OCI-LY7 (cell line): ENCODE measurements around the gene TMEM273. TPM values are rescaled to one million over a fixed set of nuclear protein-coding genes. Genes with fewer than 3 reads are reported as not detected.

Experiments
- BruUV-seq: library from RNA; stranded (reverse); fragments of 400-500 nt; replicated peaks from 2 replicates; lab custom pipeline; 2021; lab: Mats Ljungman, UMichigan
- CTCF ChIA-PET: fragments of 300-600 bp; sonication (Branson Sonifier 250); formaldehyde crosslinking; loops from one replicate; lab custom pipeline; 2022; ENCODE audit warnings: antibody characterized with exemption; ENCODE audit not compliant: unreplicated experiment; lab: Charles Lee
- POLR2A ChIA-PET: fragments of 300-600 bp; sonication (Branson Sonifier 250); formaldehyde crosslinking; loops from one replicate; lab custom pipeline; 2022; ENCODE audit warnings: antibody characterized with exemption; lab: Charles Lee
- DNase-seq: peaks from one replicate; pipeline ENCODE4 v3.0.0-alpha.2; 2015; ENCODE audit warnings: low spot score
- H2AFZ ChIP-seq: fragments of 200-600 bp; sonication (generic), shearing (Covaris generic); 2 replicates; pipeline ENCODE4 v1.6.1; 2014; ENCODE audit warnings: mild to moderate bottlenecking, antibody characterized with exemption, low read length, moderate library complexity
- H3K27ac ChIP-seq: fragments of 200-600 bp; sonication (generic); 2 replicates; pipeline ENCODE4 v1.5.1; 2014; ENCODE audit warnings: mixed run types, low read depth, mild to moderate bottlenecking, moderate library complexity, low read length, inconsistent platforms; ENCODE audit not compliant: poor library complexity, severe bottlenecking
- H3K36me3 ChIP-seq: fragments of 200-600 bp; sonication (generic); 2 replicates; pipeline ENCODE4 v1.6.1; 2014; ENCODE audit warnings: mild to moderate bottlenecking, antibody characterized with exemption, low read length, moderate library complexity, mixed read lengths; ENCODE audit not compliant: insufficient read depth
- H3K4me1 ChIP-seq: fragments of 200-600 bp; sonication (generic); 2 replicates; pipeline ENCODE4 v1.5.1; 2014; ENCODE audit warnings: mild to moderate bottlenecking, low read length; ENCODE audit not compliant: insufficient read depth, poor library complexity, severe bottlenecking
- H3K4me2 ChIP-seq: fragments of 200-600 bp; sonication (generic); 2 replicates; pipeline ENCODE4 v1.6.1; 2014; ENCODE audit warnings: mild to moderate bottlenecking, low read length
- H3K4me3 ChIP-seq: fragments of 200-600 bp; sonication (generic); 2 replicates; pipeline ENCODE4 v1.5.1; 2014; ENCODE audit warnings: mild to moderate bottlenecking, low read depth, low read length; ENCODE audit not compliant: poor library complexity, severe bottlenecking
- H3K79me2 ChIP-seq: fragments of 200-600 bp; sonication (generic); 2 replicates; pipeline ENCODE4 v1.6.1; 2016; ENCODE audit warnings: low read depth, mild to moderate bottlenecking, low read length, moderate library complexity, mixed read lengths; ENCODE audit not compliant: insufficient read depth
- H3K9me2 ChIP-seq: fragments of 200-600 bp; sonication (generic); 2 replicates; pipeline ENCODE4 v1.6.1; 2016; ENCODE audit warnings: mild to moderate bottlenecking, low read length, mixed read lengths; ENCODE audit not compliant: insufficient read depth
- H3K9me3 ChIP-seq: fragments of 200-600 bp; sonication (generic); 2 replicates; pipeline ENCODE4 v1.6.1; 2014; ENCODE audit warnings: mild to moderate bottlenecking, mixed run types, low read length, mixed read lengths
- H4K20me1 ChIP-seq: fragments of 200-600 bp; sonication (generic); 2 replicates; pipeline ENCODE4 v1.6.1; 2014; ENCODE audit warnings: mild to moderate bottlenecking, antibody characterized with exemption, low read length, moderate library complexity, mixed read lengths; ENCODE audit not compliant: insufficient read depth
- CTCF ChIP-seq: fragments of 200-600 bp; sonication (generic); conservative IDR thresholded peaks from 2 replicates; pipeline ENCODE4 v1.5.1; 2014; ENCODE audit warnings: mild to moderate bottlenecking, antibody characterized with exemption, low read length, moderate library complexity, mixed read lengths
- EZH2phosphoT487 ChIP-seq: fragments of 200-600 bp; sonication (generic); IDR thresholded peaks from 2 replicates; pipeline ENCODE4 v1.6.1; 2018; ENCODE audit warnings: low read depth, borderline replicate concordance, mild to moderate bottlenecking, mixed run types, antibody characterized with exemption, low read length, moderate library complexity, mixed read lengths
- intact Hi-C: fragments of 100-400 bp; cut with micrococcal nuclease; formaldehyde crosslinking; loops from one replicate; pipeline ENCODE4 v1.10.0; 2022; ENCODE audit not compliant: unreplicated experiment
- total RNA-seq, 2 experiments: library from RNA; depleted of rRNA in 1 of 2; stranded (reverse); fragments of >200 nt in 1 of 2; shearing (Covaris generic) in 1 of 2; gene quantifications; 2 replicates each; pipeline ENCODE4 v1.2.3, GENCODE V29; 2014 to 2022

The TMEM273 gene
- total RNA-seq, 2 experiments from 2014 or later: 0.82 to 1.8 TPM

DNA sequence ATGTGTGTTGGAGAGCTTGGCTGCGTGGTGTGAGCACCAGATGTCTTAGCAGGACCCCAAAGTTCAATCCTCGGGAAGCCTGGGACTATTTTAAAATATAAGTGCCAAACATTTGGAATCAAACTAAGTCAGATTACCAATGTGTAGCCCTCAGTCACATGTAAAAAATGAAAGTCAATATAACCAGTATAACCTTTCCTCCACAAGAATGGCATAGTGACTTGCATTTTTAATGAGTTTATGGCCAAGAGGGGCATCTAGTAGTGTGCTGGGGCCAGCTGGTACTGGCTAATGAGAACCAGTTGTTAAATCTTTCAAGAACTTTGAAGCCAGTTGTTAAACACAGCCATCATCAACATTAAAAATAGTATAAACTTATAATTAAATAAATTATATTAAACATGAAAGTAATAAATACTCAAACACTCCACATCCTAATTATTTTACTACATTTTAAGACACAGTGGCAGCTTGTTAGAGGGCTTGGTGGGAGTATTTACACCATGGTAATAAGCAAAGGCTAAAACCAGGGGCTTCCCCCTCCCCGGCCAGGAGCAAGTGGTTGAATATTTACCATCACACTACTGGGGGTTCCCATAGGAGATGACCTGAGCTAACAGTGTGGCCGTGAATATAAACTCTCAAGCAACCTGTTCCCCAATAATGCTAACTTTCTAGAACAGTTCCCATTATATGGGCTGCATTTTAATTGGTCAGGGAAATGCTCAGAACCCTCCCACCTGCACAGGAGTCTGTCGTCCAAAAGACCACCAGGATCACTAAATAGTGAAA, 46.5 kb downstream of the TMEM273 start:
- no peak overlapping the region for H3K4me2 ChIP-seq
- ChIA-PET POLR2A (interaction anchor here (0.8 to 1.0 kb wide), 3 partner anchors 14 to 47 kb away, joined by 3 read pairs; no protein-coding TSS in a partner anchor), CTCF (no interaction called here)
- H3K9me2 ChIP-seq: no peaks in the 10 kb centered on the region
- peaks cover 6% of the 10 kb centered on the region; the same call in 1 of the 2 replicates for H3K9me3 ChIP-seq
- no peak overlapping the region for H3K27ac ChIP-seq
- H2AFZ ChIP-seq: no peak overlapping the region
- no peak for DNase-seq
- intact Hi-C loops: no loop called here
- peaks cover 30% of the 10 kb centered on the region for H3K4me1 ChIP-seq
- peaks cover 3% of the 10 kb centered on the region; the same call in 1 of the 2 replicates for H3K36me3 ChIP-seq
- BruUV-seq: no TSS peak
- TF ChIP-seq CTCF (no peak), EZH2phosphoT487 (no peak)
- no peaks in the 10 kb centered on the region for H4K20me1 ChIP-seq
- no peak overlapping the region for H3K4me3 ChIP-seq
- no peaks in the 10 kb centered on the region for H3K79me2 ChIP-seq

GRCh38 chr10:49140304-49141177, 47.6 kb downstream of the TMEM273 start:
- BruUV-seq: no TSS peak
- Histone ChIP-seq H3K27ac (no peak overlapping the region), H3K9me2 (no peaks in the 10 kb centered on the region), H2AFZ (no peak overlapping the region), H3K4me2 (no peak overlapping the region), H3K9me3 (peaks cover 11% of the 10 kb centered on the region; the same call in 1 of the 2 replicates), H4K20me1 (no peaks in the 10 kb centered on the region), H3K4me3 (no peak overlapping the region), H3K79me2 (no peaks in the 10 kb centered on the region), H3K4me1 (peaks cover 42% of the 10 kb centered on the region), H3K36me3 (peaks cover 7% of the 10 kb centered on the region; the same call in 1 of the 2 replicates)
- TF ChIP-seq EZH2phosphoT487 (no peak), CTCF (no peak)
- POLR2A ChIA-PET: interaction anchor here (0.9 to 1.0 kb wide), 3 partner anchors 28 to 60 kb away, joined by 3 read pairs; no protein-coding TSS in a partner anchor
- intact Hi-C loops: no loop called here
- CTCF ChIA-PET: no interaction called here
- DNase-seq: no peak
